ENCODE measurements around the gene ACACA.

Gene ACACA

GRCh38 chr17:37088913-37089312, 317.7 kb downstream of the ACACA start:
- peak; percentile 47 for TF ChIP-seq CTCF (IDR thresholded peaks at IDR 0.05)
- Histone ChIP-seq H3K4me3 (ENCODE audit: low read depth, low read length) (no peak overlapping the region), H3K27ac (peak overlapping the region; percentile 57), H3K4me2 (ENCODE audit: low read length) (no peak overlapping the region), H3K9me3 (ENCODE audit: control insufficient read depth, low read length) (no peaks in the 10 kb centered on the region), H3K27me3 (ENCODE audit: control insufficient read depth, insufficient read depth, low read length) (no peaks in the 10 kb centered on the region), H3K4me1 (peaks cover 16% of the 10 kb centered on the region), H2AFZ (peak overlapping the region; percentile 59), H3K79me2 (no peaks in the 10 kb centered on the region), H3K9ac (no peak overlapping the region), H3K36me3 (ENCODE audit: control insufficient read depth, insufficient read depth, low read length) (no peaks in the 10 kb centered on the region)

GRCh38 chr17:37088459-37088858, 318.2 kb downstream of the ACACA start:
- H3K36me3 ChIP-seq (ENCODE audit: control insufficient read depth, insufficient read depth, low read length) = no peaks in the 10 kb centered on the region
- H3K27me3 ChIP-seq (ENCODE audit: control insufficient read depth, insufficient read depth, low read length) = no peaks in the 10 kb centered on the region

GRCh38 chr17:37087683-37088082, 319.0 kb downstream of the ACACA start:
- no peaks in the 10 kb centered on the region for H3K79me2 ChIP-seq
- H3K9me3 ChIP-seq (ENCODE audit: control insufficient read depth, low read length) = no peaks in the 10 kb centered on the region
- H3K36me3 ChIP-seq (ENCODE audit: control insufficient read depth, insufficient read depth, low read length) = no peaks in the 10 kb centered on the region
- H3K4me1 ChIP-seq = peaks cover 14% of the 10 kb centered on the region
- H3K4me2 ChIP-seq (ENCODE audit: low read length) = no peak overlapping the region
- no peaks in the 10 kb centered on the region for H3K27me3 ChIP-seq (ENCODE audit: control insufficient read depth, insufficient read depth, low read length)
- no peak overlapping the region for H2AFZ ChIP-seq
- H3K9ac ChIP-seq = no peak overlapping the region
- no peak for TF ChIP-seq CTCF (IDR thresholded peaks at IDR 0.05)
- H3K4me3 ChIP-seq (ENCODE audit: low read depth, low read length) = no peak overlapping the region
- H3K27ac ChIP-seq = no peak overlapping the region

More at GRCh38 chr17:37088459-37088858, 318.2 kb downstream of the ACACA start:
- no peak overlapping the region for H3K4me2 ChIP-seq (ENCODE audit: low read length)
- H3K9ac ChIP-seq = no peak overlapping the region
- no peaks in the 10 kb centered on the region for H3K9me3 ChIP-seq (ENCODE audit: control insufficient read depth, low read length)
- no peaks in the 10 kb centered on the region for H3K79me2 ChIP-seq
- no peak overlapping the region for H3K4me3 ChIP-seq (ENCODE audit: low read depth, low read length)
- peak overlapping the region; percentile 59 for H2AFZ ChIP-seq
- TF ChIP-seq CTCF (IDR thresholded peaks at IDR 0.05) = no peak
- H3K4me1 ChIP-seq = peaks cover 16% of the 10 kb centered on the region
- H3K27ac ChIP-seq = peak overlapping the region; percentile 57

GRCh38 chr17:37086948-37087347, 319.7 kb downstream of the ACACA start:
- Histone ChIP-seq H2AFZ (no peak overlapping the region), H3K4me3 (ENCODE audit: low read depth, low read length) (no peak overlapping the region), H3K27ac (no peak overlapping the region), H3K27me3 (ENCODE audit: control insufficient read depth, insufficient read depth, low read length) (no peaks in the 10 kb centered on the region), H3K9ac (no peak overlapping the region), H3K4me2 (ENCODE audit: low read length) (no peak overlapping the region), H3K4me1 (peaks cover 12% of the 10 kb centered on the region), H3K79me2 (no peaks in the 10 kb centered on the region), H3K36me3 (ENCODE audit: control insufficient read depth, insufficient read depth, low read length) (no peaks in the 10 kb centered on the region), H3K9me3 (ENCODE audit: control insufficient read depth, low read length) (no peaks in the 10 kb centered on the region)
- TF ChIP-seq CTCF (IDR thresholded peaks at IDR 0.05) = no peak

GRCh38 chr17:37086334-37086733, 320.3 kb downstream of the ACACA start:
- no peaks in the 10 kb centered on the region for H3K27me3 ChIP-seq (ENCODE audit: control insufficient read depth, insufficient read depth, low read length)
- H3K4me3 ChIP-seq (ENCODE audit: low read depth, low read length) = no peak overlapping the region
- peaks cover 12% of the 10 kb centered on the region for H3K4me1 ChIP-seq
- no peak overlapping the region for H3K9ac ChIP-seq
- no peak for TF ChIP-seq CTCF (IDR thresholded peaks at IDR 0.05)
- no peak overlapping the region for H2AFZ ChIP-seq
- H3K79me2 ChIP-seq = no peaks in the 10 kb centered on the region
- no peaks in the 10 kb centered on the region for H3K36me3 ChIP-seq (ENCODE audit: control insufficient read depth, insufficient read depth, low read length)
- no peak overlapping the region for H3K4me2 ChIP-seq (ENCODE audit: low read length)
- no peaks in the 10 kb centered on the region for H3K9me3 ChIP-seq (ENCODE audit: control insufficient read depth, low read length)
- H3K27ac ChIP-seq = no peak overlapping the region
